HK-2 (cell line): ENCODE measurements around the gene PPP1R12A.
"Not testable (repeated sequence)": the region's sequence is repeated elsewhere in the genome, so short reads cannot be mapped to it uniquely, and the experiment has no call there.

Experiments
- DNase-seq: peaks from one replicate; pipeline ENCODE4 v3.0.0-alpha.2; 2018; ENCODE audit not compliant: unreplicated experiment

The PPP1R12A gene

GRCh38 chr12:79895071-79895470 is 39.8 kb downstream of the PPP1R12A start:
- no peak for DNase-seq

- DNase-seq = no peak
Observed at GRCh38 chr12:79891506-79892162, 43.3 kb downstream of the PPP1R12A start.

- no peak for DNase-seq
Observed at GRCh38 chr12:79887890-79888289, 47.0 kb downstream of the PPP1R12A start.

GRCh38 chr12:79886917-79887519 is 47.9 kb downstream of the PPP1R12A start:
- no peak for DNase-seq

GRCh38 chr12:79885911-79886490 is 48.9 kb downstream of the PPP1R12A start:
- DNase-seq = no peak

GRCh38 chr12:79884401-79885006 is 50.4 kb downstream of the PPP1R12A start:
- no peak for DNase-seq

GRCh38 chr12:79883216-79883615 is 51.7 kb downstream of the PPP1R12A start:
- DNase-seq = no peak

- no peak for DNase-seq
Observed at GRCh38 chr12:79881351-79881750, 53.5 kb downstream of the PPP1R12A start.

- not testable (repeated sequence) for DNase-seq
Observed at GRCh38 chr12:79878506-79878905, 56.4 kb downstream of the PPP1R12A start.

GRCh38 chr12:79877246-79877645 is 57.7 kb downstream of the PPP1R12A start:
- no peak for DNase-seq

- DNase-seq = no peak
Observed at GRCh38 chr12:79874665-79875064, 60.2 kb downstream of the PPP1R12A start.

- DNase-seq = no peak
Observed at GRCh38 chr12:79873201-79873600, 61.7 kb downstream of the PPP1R12A start.

GRCh38 chr12:79871621-79872020 is 63.3 kb downstream of the PPP1R12A start:
- no peak for DNase-seq

- no peak for DNase-seq
Observed at GRCh38 chr12:79870916-79871315, 64.0 kb downstream of the PPP1R12A start.

GRCh38 chr12:79859646-79860045 is 75.3 kb downstream of the PPP1R12A start:
- DNase-seq = no peak

- no peak for DNase-seq
Observed at GRCh38 chr12:79858518-79858917, 76.4 kb downstream of the PPP1R12A start.

- DNase-seq = no peak
Observed at GRCh38 chr12:79857675-79858074, 77.2 kb downstream of the PPP1R12A start.

GRCh38 chr12:79850610-79851299 is 84.1 kb downstream of the PPP1R12A start:
- DNase-seq = no peak

GRCh38 chr12:79848339-79848738 is 86.6 kb downstream of the PPP1R12A start:
- no peak for DNase-seq

- DNase-seq = no peak
Observed at GRCh38 chr12:79847417-79847816, 87.5 kb downstream of the PPP1R12A start.

GRCh38 chr12:79844693-79845092 is 90.2 kb downstream of the PPP1R12A start:
- peak; percentile 28 for DNase-seq

GRCh38 chr12:79843978-79844377 is 90.9 kb downstream of the PPP1R12A start:
- DNase-seq = no peak
